Mesothelial cell of epicardium (in vitro differentiated cells): ENCODE measurements around the gene STEAP2. TPM values are rescaled to one million over a fixed set of nuclear protein-coding genes. Genes with fewer than 3 reads are reported as not detected.

ENCODE experiments used
- DNase-seq, 2 experiments: peaks; one replicate each; pipeline ENCODE4 v3.0.0; 2021; ENCODE audit warnings: low spot score in 2 of 2; ENCODE audit not compliant: unreplicated experiment in 2 of 2
- H3K27ac Mint-ChIP-seq: 2 replicates; pipeline ENCODE4 v1.8.0; 2021; ENCODE audit warnings: mixed read lengths
- H3K27me3 Mint-ChIP-seq: 2 replicates; pipeline ENCODE4 v1.8.0; 2021; ENCODE audit warnings: low read depth, mixed read lengths
- H3K36me3 Mint-ChIP-seq: 2 replicates; pipeline ENCODE4 v1.8.0; 2021; ENCODE audit warnings: mixed read lengths
- H3K4me1 Mint-ChIP-seq: 2 replicates; pipeline ENCODE4 v1.8.0; 2021; ENCODE audit warnings: mixed read lengths
- H3K4me3 Mint-ChIP-seq: 2 replicates; pipeline ENCODE4 v1.8.0; 2021; ENCODE audit warnings: mild to moderate bottlenecking, moderate library complexity, mixed read lengths
- H3K9me3 Mint-ChIP-seq: 2 replicates; pipeline ENCODE4 v1.8.0; 2021; ENCODE audit warnings: mixed read lengths
- total RNA-seq: library from RNA; stranded (reverse); gene quantifications from 3 replicates; pipeline ENCODE4 v1.2.1, GENCODE V29; 2021
- TF ChIP-seq, protein P1 (sequence below): fragments of 200-600 bp; sonication (generic); IDR thresholded peaks from one replicate; pipeline ENCODE4 v1.5.0; 2021; ENCODE audit warnings: antibody characterized with exemption; ENCODE audit not compliant: unreplicated experiment

The STEAP2 gene
- total RNA-seq, 1 donor from 2014 or later, result 2.9 TPM

DNA sequence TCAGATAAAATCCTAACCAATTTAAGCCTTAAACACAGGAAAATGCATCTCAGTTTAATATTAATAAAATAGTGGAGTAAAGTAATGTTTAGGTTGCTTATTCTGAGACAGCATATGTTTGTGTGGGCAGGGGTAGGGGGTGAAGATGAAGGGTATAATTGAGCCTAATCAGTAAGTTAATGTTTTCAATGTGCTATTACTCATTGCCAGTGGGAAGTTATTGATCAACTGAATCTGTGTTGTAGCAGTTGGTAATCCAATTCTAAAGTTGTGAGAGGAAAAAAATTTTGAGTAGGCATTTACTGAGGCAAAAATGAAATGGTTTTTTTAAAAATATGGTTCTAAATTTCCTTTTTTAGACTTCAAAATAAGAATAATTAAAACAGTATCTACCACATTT is 49.9 kb downstream of the STEAP2 start:
- no peaks in the 10 kb centered on the region for H3K9me3 Mint-ChIP-seq
- TF ChIP-seq, protein P1, sequence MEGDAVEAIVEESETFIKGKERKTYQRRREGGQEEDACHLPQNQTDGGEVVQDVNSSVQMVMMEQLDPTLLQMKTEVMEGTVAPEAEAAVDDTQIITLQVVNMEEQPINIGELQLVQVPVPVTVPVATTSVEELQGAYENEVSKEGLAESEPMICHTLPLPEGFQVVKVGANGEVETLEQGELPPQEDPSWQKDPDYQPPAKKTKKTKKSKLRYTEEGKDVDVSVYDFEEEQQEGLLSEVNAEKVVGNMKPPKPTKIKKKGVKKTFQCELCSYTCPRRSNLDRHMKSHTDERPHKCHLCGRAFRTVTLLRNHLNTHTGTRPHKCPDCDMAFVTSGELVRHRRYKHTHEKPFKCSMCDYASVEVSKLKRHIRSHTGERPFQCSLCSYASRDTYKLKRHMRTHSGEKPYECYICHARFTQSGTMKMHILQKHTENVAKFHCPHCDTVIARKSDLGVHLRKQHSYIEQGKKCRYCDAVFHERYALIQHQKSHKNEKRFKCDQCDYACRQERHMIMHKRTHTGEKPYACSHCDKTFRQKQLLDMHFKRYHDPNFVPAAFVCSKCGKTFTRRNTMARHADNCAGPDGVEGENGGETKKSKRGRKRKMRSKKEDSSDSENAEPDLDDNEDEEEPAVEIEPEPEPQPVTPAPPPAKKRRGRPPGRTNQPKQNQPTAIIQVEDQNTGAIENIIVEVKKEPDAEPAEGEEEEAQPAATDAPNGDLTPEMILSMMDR, result no peak
- H3K4me3 Mint-ChIP-seq, result no peak overlapping the region
- H3K27me3 Mint-ChIP-seq, result no peaks in the 10 kb centered on the region
- no peak overlapping the region for H3K27ac Mint-ChIP-seq
- H3K4me1 Mint-ChIP-seq, result no peaks in the 10 kb centered on the region
- DNase-seq, result no peak
- H3K36me3 Mint-ChIP-seq, result no peaks in the 10 kb centered on the region

DNA sequence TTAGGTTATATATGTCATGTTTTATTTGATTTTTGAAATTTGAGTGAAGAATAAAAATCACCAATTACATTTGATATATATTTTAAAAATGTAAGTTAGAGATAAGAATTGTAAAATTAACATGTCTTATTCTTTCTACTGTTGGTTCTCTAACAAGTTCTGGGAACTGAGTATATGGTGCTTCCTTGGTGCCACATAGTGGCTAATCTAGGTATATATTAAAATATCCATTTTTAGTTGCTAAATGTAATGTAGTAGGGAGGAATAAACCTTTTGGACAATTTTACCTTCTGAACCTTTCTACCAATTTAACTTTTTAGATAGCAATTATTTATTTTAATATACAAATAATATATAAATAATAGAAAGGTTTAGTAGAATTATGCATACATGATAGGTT is 50.9 kb downstream of the STEAP2 start:
- H3K9me3 Mint-ChIP-seq, result no peaks in the 10 kb centered on the region
- TF ChIP-seq, protein P1, result peak; percentile 54
- H3K27ac Mint-ChIP-seq, result no peak overlapping the region
- no peaks in the 10 kb centered on the region for H3K4me1 Mint-ChIP-seq
- no peaks in the 10 kb centered on the region for H3K36me3 Mint-ChIP-seq
- no peaks in the 10 kb centered on the region for H3K27me3 Mint-ChIP-seq
- DNase-seq, result no peak
- H3K4me3 Mint-ChIP-seq, result no peak overlapping the region

GRCh38 chr7:90266808-90267207 is 55.3 kb downstream of the STEAP2 start:
- Mint-ChIP-seq H3K36me3 (no peaks in the 10 kb centered on the region), H3K4me3 (no peak overlapping the region), H3K9me3 (no peaks in the 10 kb centered on the region), H3K4me1 (peaks cover 22% of the 10 kb centered on the region), H3K27ac (no peak overlapping the region), H3K27me3 (no peaks in the 10 kb centered on the region)
- TF ChIP-seq, protein P1, result no peak
- no peak for DNase-seq

GRCh38 chr7:90267263-90267858 is 55.8 kb downstream of the STEAP2 start:
- Mint-ChIP-seq H3K27ac (no peak overlapping the region), H3K36me3 (no peaks in the 10 kb centered on the region), H3K27me3 (no peaks in the 10 kb centered on the region), H3K9me3 (no peaks in the 10 kb centered on the region), H3K4me1 (peaks cover 22% of the 10 kb centered on the region), H3K4me3 (no peak overlapping the region)
- TF ChIP-seq, protein P1, result no peak
- DNase-seq, result no peak

DNA sequence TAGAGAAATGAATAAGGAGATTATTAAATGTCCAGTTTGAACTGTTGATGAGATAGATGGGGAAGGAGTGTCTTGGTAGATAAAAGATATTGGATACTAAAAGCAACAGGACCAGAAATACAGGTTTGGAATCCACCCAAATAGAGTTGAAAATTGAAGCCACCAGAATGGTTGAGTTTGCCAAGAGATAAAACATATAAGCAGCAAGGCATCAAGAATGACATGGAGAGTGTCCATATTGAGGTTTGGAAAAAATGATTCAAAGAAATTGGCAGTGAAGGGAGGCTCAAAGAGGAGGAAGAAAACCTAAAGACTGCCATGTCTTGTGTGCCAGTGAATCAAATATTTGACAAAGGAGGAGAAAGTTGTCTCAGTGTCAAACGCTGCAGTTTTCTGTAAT is 57.6 kb downstream of the STEAP2 start:
- no peak overlapping the region for H3K27ac Mint-ChIP-seq
- no peak overlapping the region for H3K4me3 Mint-ChIP-seq
- TF ChIP-seq, protein P1, result no peak
- no peaks in the 10 kb centered on the region for H3K9me3 Mint-ChIP-seq
- no peaks in the 10 kb centered on the region for H3K27me3 Mint-ChIP-seq
- H3K36me3 Mint-ChIP-seq, result no peaks in the 10 kb centered on the region
- no peak for DNase-seq
- H3K4me1 Mint-ChIP-seq, result peaks cover 22% of the 10 kb centered on the region
